Esophagus (tissue), 2 donors: ENCODE results near the gene RAB8B. TPM values are rescaled to one million over a fixed set of nuclear protein-coding genes. Genes with fewer than 3 reads are reported as not detected.
"Not testable (repeated sequence)": the region's sequence is repeated elsewhere in the genome, so short reads cannot be mapped to it uniquely, and the experiment has no call there.

ENCODE experiments used
- H3K27ac ChIP-seq, 2 donors: one replicate each; pipeline ENCODE4 v1.5.1; 2013; ENCODE audit warnings: low read depth in 2 of 2, mild to moderate bottlenecking in 2 of 2, inconsistent platforms in 1 of 2, low read length in 1 of 2, moderate library complexity in 1 of 2
- H3K27me3 ChIP-seq, 2 donors: one replicate each; pipeline ENCODE4 v1.6.1; 2013; ENCODE audit warnings: low read length in 2 of 2, control low read depth in 1 of 2, mild to moderate bottlenecking in 1 of 2; ENCODE audit not compliant: insufficient read depth in 2 of 2, control insufficient read depth in 1 of 2
- H3K36me3 ChIP-seq, 2 donors: one replicate each; pipeline ENCODE4 v1.6.1; 2013; ENCODE audit warnings: low read length in 1 of 2; ENCODE audit not compliant: control insufficient read depth in 2 of 2, insufficient read depth in 2 of 2
- H3K4me1 ChIP-seq, 2 donors: one replicate each; pipeline ENCODE4 v1.6.1; 2013; ENCODE audit warnings: low read length in 1 of 2; ENCODE audit not compliant: control insufficient read depth in 2 of 2, insufficient read depth in 2 of 2
- H3K4me3 ChIP-seq, 2 donors: one replicate each; pipeline ENCODE4 v1.5.1; 2013; ENCODE audit warnings: low read length in 2 of 2, mild to moderate bottlenecking in 2 of 2, low read depth in 1 of 2, moderate library complexity in 1 of 2
- H3K9me3 ChIP-seq, 2 donors: one replicate each; pipeline ENCODE4 v1.6.1; 2013; ENCODE audit warnings: mild to moderate bottlenecking in 2 of 2, low read depth in 1 of 2, low read length in 1 of 2, moderate library complexity in 1 of 2; ENCODE audit not compliant: control insufficient read depth in 2 of 2, insufficient read depth in 1 of 2
- WGBS, 2 donors: extraction: QIAGEN DNeasy Blood & Tissue Kit; methylation state at CpG; one replicate each; pipeline ENCODE4 v1.1.7; 2013; 5-methylcytosine and 5-hydroxymethylcytosine counted together
- polyA plus RNA-seq, 2 donors: library from polyadenylated mRNA; stranded (reverse); fragments of 200-250 nt; gene quantifications; one replicate each; pipeline ENCODE4 v1.2.3, GENCODE V29; 2013
- donor health status: healthy with polysubstance abuse.
- donor health status: Bipolar disorder and iron deficiency.

The RAB8B gene
- polyA plus RNA-seq, 2 donors, result 1.9 to 2.8 TPM

GRCh38 chr15:63200464-63201249, 11.3 kb downstream of the RAB8B start:
- no peak overlapping the region for H3K27ac ChIP-seq
- no peaks in the 10 kb centered on the region for H3K27me3 ChIP-seq
- no peaks in the 10 kb centered on the region for H3K36me3 ChIP-seq
- H3K9me3 ChIP-seq, result no peaks in the 10 kb centered on the region
- H3K4me3 ChIP-seq, result no peak overlapping the region
- H3K4me1 ChIP-seq, result no peaks in the 10 kb centered on the region
- 89 to 92% methylated on average over 5 of the region's 5 CpGs for WGBS, 2 donors

GRCh38 chr15:63202861-63203260, 13.5 kb downstream of the RAB8B start:
- no peaks in the 10 kb centered on the region for H3K27me3 ChIP-seq
- H3K36me3 ChIP-seq, result no peaks in the 10 kb centered on the region
- H3K27ac ChIP-seq, result no peak overlapping the region
- WGBS, 2 donors, result 60 to 61% methylated on average over 5 of the region's 5 CpGs
- H3K9me3 ChIP-seq, result no peaks in the 10 kb centered on the region
- H3K4me3 ChIP-seq, result no peak overlapping the region
- H3K4me1 ChIP-seq, result no peaks in the 10 kb centered on the region

GRCh38 chr15:63203451-63204090, 14.2 kb downstream of the RAB8B start:
- Histone ChIP-seq H3K27ac (no peak overlapping the region), H3K4me1 (no peaks in the 10 kb centered on the region), H3K9me3 (no peaks in the 10 kb centered on the region), H3K36me3 (no peaks in the 10 kb centered on the region), H3K27me3 (no peaks in the 10 kb centered on the region), H3K4me3 (no peak overlapping the region)
- WGBS, 2 donors, result 74 to 82% methylated on average over 9 of the region's 9 CpGs

- WGBS, 2 donors, result 81 to 92% methylated on average over 2 of the region's 2 CpGs
Measured at GRCh38 chr15:63206079-63206478, 16.7 kb downstream of the RAB8B start.

GRCh38 chr15:63208824-63209223, 19.4 kb downstream of the RAB8B start:
- H3K36me3 ChIP-seq, H3K4me1 ChIP-seq, H3K27ac ChIP-seq, H3K4me3 ChIP-seq, H3K27me3 ChIP-seq, H3K9me3 ChIP-seq: not testable (repeated sequence)
- WGBS, 2 donors, result 95 to 98% methylated on average over 12 of the region's 12 CpGs

More at GRCh38 chr15:63206079-63206478, 16.7 kb downstream of the RAB8B start:
- Histone ChIP-seq H3K36me3 (no peaks in the 10 kb centered on the region), H3K9me3 (no peaks in the 10 kb centered on the region), H3K4me1 (no peaks in the 10 kb centered on the region), H3K4me3 (no peak overlapping the region), H3K27ac (no peak overlapping the region), H3K27me3 (no peaks in the 10 kb centered on the region)

- WGBS, 2 donors, result 74% methylated on average over 5 of the region's 5 CpGs
- Histone ChIP-seq H3K9me3 (no peaks in the 10 kb centered on the region), H3K4me3 (no peak overlapping the region), H3K27ac (no peak overlapping the region), H3K27me3 (no peaks in the 10 kb centered on the region), H3K36me3 (no peaks in the 10 kb centered on the region), H3K4me1 (no peaks in the 10 kb centered on the region)
Measured at GRCh38 chr15:63210151-63211091, 21.0 kb downstream of the RAB8B start.

- Histone ChIP-seq H3K27me3 (no peaks in the 10 kb centered on the region), H3K9me3 (no peaks in the 10 kb centered on the region), H3K36me3 (no peaks in the 10 kb centered on the region), H3K27ac (no peak overlapping the region), H3K4me3 (no peak overlapping the region), H3K4me1 (no peaks in the 10 kb centered on the region)
- 79 to 82% methylated on average over 3 of the region's 3 CpGs for WGBS, 2 donors
Measured at GRCh38 chr15:63211092-63211490, 21.7 kb downstream of the RAB8B start.

GRCh38 chr15:63211549-63211948, 22.1 kb downstream of the RAB8B start:
- 91 to 97% methylated on average over 2 of the region's 2 CpGs for WGBS, 2 donors
- Histone ChIP-seq H3K27ac (no peak overlapping the region), H3K9me3 (no peaks in the 10 kb centered on the region), H3K36me3 (no peaks in the 10 kb centered on the region), H3K27me3 (no peaks in the 10 kb centered on the region), H3K4me3 (no peak overlapping the region), H3K4me1 (no peaks in the 10 kb centered on the region)
